Fibroblast of lung (primary cell): ENCODE measurements around the gene HYKK. TPM values are rescaled to one million over a fixed set of nuclear protein-coding genes. Genes with fewer than 3 reads are reported as not detected.

Experiments used
- DNase-seq, 2 donors: peaks; one replicate each; pipeline versions ENCODE4 v3.0.0 to v3.0.0-alpha.2; 2010; ENCODE audit warnings: low read depth in 2 of 2
- H2AFZ ChIP-seq: 2 replicates; pipeline ENCODE4 v1.5.1; 2012; ENCODE audit warnings: low read length, control low read depth, inconsistent platforms
- H3K27ac ChIP-seq: 2 replicates; pipeline ENCODE4 v1.5.1; 2011; ENCODE audit warnings: low read length, control low read depth; ENCODE audit not compliant: insufficient read depth
- H3K27me3 ChIP-seq: 2 replicates; pipeline ENCODE4 v1.5.1; 2011; ENCODE audit warnings: mild to moderate bottlenecking, low read length; ENCODE audit not compliant: control insufficient read depth, insufficient read depth
- H3K36me3 ChIP-seq: 2 replicates; pipeline ENCODE4 v1.5.1; 2011; ENCODE audit warnings: low read length; ENCODE audit not compliant: control insufficient read depth, insufficient read depth
- H3K4me1 ChIP-seq: 2 replicates; pipeline ENCODE4 v1.5.1; 2011; ENCODE audit warnings: low read length; ENCODE audit not compliant: control insufficient read depth, insufficient read depth; ENCODE audit errors: extremely low read depth
- H3K4me2 ChIP-seq: 2 replicates; pipeline ENCODE4 v1.5.1; 2011; ENCODE audit warnings: low read length, control low read depth; ENCODE audit not compliant: insufficient read depth; ENCODE audit errors: extremely low read depth
- H3K4me3 ChIP-seq, 4 experiments: fragments of 200-600 bp in 1 of 4; sonication (generic) in 1 of 4; replicated peaks in 1 of 4; 2 replicates each; pipeline ENCODE4 v1.5.1; 2011 to 2016; ENCODE audit warnings: low read length in 4 of 4, low read depth in 3 of 4, mild to moderate bottlenecking in 3 of 4, control low read depth in 2 of 4, inconsistent platforms in 1 of 4, mixed read lengths in 1 of 4; ENCODE audit not compliant: insufficient read depth in 1 of 4; ENCODE audit errors: control extremely low read depth in 1 of 4
- H3K79me2 ChIP-seq: 2 replicates; pipeline ENCODE4 v1.5.1; 2012; ENCODE audit warnings: mild to moderate bottlenecking, low read length, inconsistent platforms; ENCODE audit not compliant: control insufficient read depth, insufficient read depth
- H3K9ac ChIP-seq: 2 replicates; pipeline ENCODE4 v1.5.1; 2011; ENCODE audit warnings: mild to moderate bottlenecking, low read length, control low read depth; ENCODE audit not compliant: insufficient read depth
- H3K9me3 ChIP-seq: 2 replicates; pipeline ENCODE4 v1.5.1; 2012; ENCODE audit warnings: low read depth, low read length; ENCODE audit not compliant: control insufficient read depth, insufficient read depth
- H4K20me1 ChIP-seq: 2 replicates; pipeline ENCODE4 v1.5.1; 2011; ENCODE audit warnings: low read length; ENCODE audit not compliant: control insufficient read depth, insufficient read depth; ENCODE audit errors: extremely low read depth
- CTCF ChIP-seq, 2 donors: IDR thresholded peaks in 1 of 2; conservative IDR thresholded peaks in 1 of 2; 1 replicate in 1 of 2; 2 replicates in 1 of 2; pipeline ENCODE4 v1.5.1; 2011 to 2012; ENCODE audit warnings: low read length in 2 of 2, control low read depth in 1 of 2, inconsistent platforms in 1 of 2, low read depth in 1 of 2, mild to moderate bottlenecking in 1 of 2
- EZH2 ChIP-seq: IDR thresholded peaks from 2 replicates; pipeline ENCODE4 v1.5.1; 2012; ENCODE audit warnings: low read length, control low read depth, mild to moderate bottlenecking; ENCODE audit errors: missing control alignments
- polyA plus RNA-seq, 2 donors: library from polyadenylated mRNA; depleted of rRNA in 1 of 2; stranded (reverse) in 1 of 2; unstranded in 1 of 2; fragments of >200 nt; gene quantifications; 2 replicates each; pipeline ENCODE4 v1.2.1, GENCODE V29; 2011 to 2012; ENCODE audit warnings: missing spikeins in 1 of 2
- total RNA-seq: library from RNA; depleted of rRNA; stranded (reverse); fragments of >200 nt; gene quantifications from 2 replicates; pipeline ENCODE4 v1.2.1, GENCODE V29; 2014

The HYKK gene
- total and polyA plus RNA-seq, 2 donors (not counting 1 experiment from before 2014, with no cell fraction given) = 2.0 to 3.6 TPM

- Histone ChIP-seq H3K9ac (no peak overlapping the region), H3K79me2 (no peaks in the 10 kb centered on the region), H3K4me2 (no peak overlapping the region), H2AFZ (no peak overlapping the region), H3K9me3 (no peaks in the 10 kb centered on the region), H3K4me3 (no peak overlapping the region), H3K27me3 (no peaks in the 10 kb centered on the region), H3K4me1 (no peaks in the 10 kb centered on the region), H3K27ac (no peak overlapping the region), H3K36me3 (no peaks in the 10 kb centered on the region), H4K20me1 (no peaks in the 10 kb centered on the region)
- TF ChIP-seq EZH2 (no peak), CTCF (conservative IDR thresholded peaks at IDR 0.05 in 1 of 2, IDR thresholded peaks at IDR 0.05 in 1 of 2; ENCODE audit: low read depth in 1 of 2, low read length in 2 of 2) (no peak)
- no peak for DNase-seq
Observed at GRCh38 chr15:78573416-78573815, 66.0 kb downstream of the HYKK start.

- H3K36me3 ChIP-seq = no peaks in the 10 kb centered on the region
- H3K9me3 ChIP-seq = no peaks in the 10 kb centered on the region
- DNase-seq = no peak
- H3K27ac ChIP-seq = no peak overlapping the region
- H2AFZ ChIP-seq = no peak overlapping the region
- H4K20me1 ChIP-seq = no peaks in the 10 kb centered on the region
- no peak for TF ChIP-seq CTCF (conservative IDR thresholded peaks at IDR 0.05 in 1 of 2, IDR thresholded peaks at IDR 0.05 in 1 of 2; ENCODE audit: low read depth in 1 of 2, low read length in 2 of 2)
- no peak for TF ChIP-seq EZH2
- H3K79me2 ChIP-seq = no peaks in the 10 kb centered on the region
- no peak overlapping the region for H3K9ac ChIP-seq
- H3K4me1 ChIP-seq = no peaks in the 10 kb centered on the region
- H3K4me2 ChIP-seq = no peak overlapping the region
- H3K27me3 ChIP-seq = no peaks in the 10 kb centered on the region
- no peak overlapping the region for H3K4me3 ChIP-seq
Observed at GRCh38 chr15:78574944-78575343, 67.6 kb downstream of the HYKK start.

Other genes starting within 250 kb of the HYKK start
- 4.1 and 7.9 TPM in 2 replicates for gene DNAJA4, start 243.0 kb upstream of the HYKK start, total RNA-seq
- 2.3 and 3.1 TPM in 2 replicates for gene DNAJA4, start 243.0 kb upstream of the HYKK start, polyA plus RNA-seq
- gene SKIC8, start 208.0 kb upstream of the HYKK start, total RNA-seq = 47.1 and 49.1 TPM in 2 replicates
- 82.2 and 84.5 TPM in 2 replicates for gene SKIC8, start 208.0 kb upstream of the HYKK start, polyA plus RNA-seq
- gene CRABP1, start 167.2 kb upstream of the HYKK start, total RNA-seq = not detected in 2 replicates
- gene CRABP1, start 167.2 kb upstream of the HYKK start, polyA plus RNA-seq = not detected in 2 replicates
- gene IREB2, start 69.4 kb upstream of the HYKK start, total RNA-seq = 19.0 and 20.3 TPM in 2 replicates
- 24.6 and 30.6 TPM in 2 replicates for gene IREB2, start 69.4 kb upstream of the HYKK start, polyA plus RNA-seq
- 161 and 195 TPM in 2 replicates for gene PSMA4, start 32.9 kb downstream of the HYKK start, total RNA-seq
- gene PSMA4, start 32.9 kb downstream of the HYKK start, polyA plus RNA-seq = 404 and 413 TPM in 2 replicates
- gene CHRNA5, start 57.9 kb downstream of the HYKK start, total RNA-seq = under 0.01 and 0.17 TPM in 2 replicates
- gene CHRNA5, start 57.9 kb downstream of the HYKK start, polyA plus RNA-seq = 1.2 and 2.9 TPM in 2 replicates
- not detected in 2 replicates for gene CHRNA3, start 113.4 kb downstream of the HYKK start, total RNA-seq
- not detected in 2 replicates for gene CHRNA3, start 113.4 kb downstream of the HYKK start, polyA plus RNA-seq
- gene CHRNB4, start 133.6 kb downstream of the HYKK start, total RNA-seq = not detected in 2 replicates
- not detected in 2 replicates for gene CHRNB4, start 133.6 kb downstream of the HYKK start, polyA plus RNA-seq